H1 (cell line): Measurements from ENCODE around the gene STARD6. TPM values are rescaled to one million over a fixed set of nuclear protein-coding genes. Genes with fewer than 3 reads are reported as not detected.

Source experiments
- ATF2 ChIP-seq: IDR thresholded peaks from 2 replicates; pipeline ENCODE4 v1.6.1; 2012; ENCODE audit warnings: low read length, inconsistent platforms
- POLR2AphosphoS5 ChIP-seq: IDR thresholded peaks from 2 replicates; pipeline ENCODE4 v1.6.1; 2011; ENCODE audit warnings: low read depth, low read length
- polyA plus RNA-seq, 7 experiments: library from polyadenylated mRNA; depleted of rRNA in 3 of 7; stranded (reverse) in 5 of 7; unstranded in 2 of 7; fragments of >200 nt in 5 of 7; fragments of 200-250 nt in 2 of 7; gene quantifications; 1 replicate in 5 of 7; 2 replicates in 1 of 7; 4 replicates in 1 of 7; pipeline versions ENCODE4 v1.2.1 to v1.2.3, GENCODE V29; 2011 to 2013; ENCODE audit warnings: missing spikeins in 2 of 7, mixed read lengths in 2 of 7
- total RNA-seq: library from RNA; stranded (reverse); fragmentation: NEBNext Ultra II Directional; extraction: Animal tissue kit (Norgen Biotek cat#: 25700); gene quantifications from 2 replicates; pipeline ENCODE4 v1.2.1, GENCODE V29; 2021

STARD6 gene
- total and polyA plus RNA-seq, 2 of the 8 experiments (the other 6 are each of a cell fraction or from before 2014, with no cell fraction given) = not detected

GRCh38 chr18:54360406-54360805, 2.7 kb upstream of the STARD6 start (continued):
- TF ChIP-seq POLR2AphosphoS5 = no peak
- no peak for TF ChIP-seq ATF2
